ENCODE data around the gene USP54. TPM values are rescaled to one million over a fixed set of nuclear protein-coding genes. Genes with fewer than 3 reads are reported as not detected.

USP54 gene
- total and polyA plus RNA-seq, 2 of the 13 experiments (the other 11 are each of a cell fraction or from before 2014, with no cell fraction given): 18.1 to 25.0 TPM

DNA sequence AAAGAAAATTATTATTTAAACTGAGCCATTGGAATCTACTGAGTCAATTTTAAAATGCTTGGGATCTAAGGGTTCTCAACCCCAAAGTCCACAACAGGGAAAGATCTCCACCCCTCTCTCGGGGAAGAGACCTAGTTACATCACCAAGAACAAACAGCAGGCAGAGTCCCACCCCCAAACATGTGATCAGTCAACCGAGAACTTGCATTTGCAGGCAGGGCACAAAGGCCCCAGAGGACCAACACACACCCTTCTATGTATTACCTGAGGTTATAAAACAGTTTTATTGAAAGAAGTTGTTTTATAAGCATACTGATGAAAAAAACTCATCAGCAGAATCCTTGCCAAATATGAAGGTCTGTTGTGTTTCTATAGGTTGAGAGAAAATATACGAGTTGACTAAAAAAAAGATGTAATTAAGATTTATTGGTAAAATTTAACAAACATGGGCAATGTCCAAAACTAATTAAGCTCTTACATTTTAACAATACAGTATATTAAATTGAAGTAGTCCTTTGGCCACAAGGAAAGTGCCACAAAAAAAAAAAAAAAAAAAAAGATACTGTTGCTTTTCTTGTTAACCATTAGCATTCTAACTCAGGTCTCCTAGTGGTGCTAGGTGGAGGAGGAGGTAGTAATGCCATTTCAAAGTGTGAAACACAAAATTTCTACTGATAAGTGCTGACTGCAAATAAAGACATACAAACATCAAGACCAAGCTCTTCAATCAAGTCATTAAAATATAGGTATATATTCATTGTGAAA, 975 bp upstream of the USP54 start (continued):
- TF ChIP-seq, protein P1, sequence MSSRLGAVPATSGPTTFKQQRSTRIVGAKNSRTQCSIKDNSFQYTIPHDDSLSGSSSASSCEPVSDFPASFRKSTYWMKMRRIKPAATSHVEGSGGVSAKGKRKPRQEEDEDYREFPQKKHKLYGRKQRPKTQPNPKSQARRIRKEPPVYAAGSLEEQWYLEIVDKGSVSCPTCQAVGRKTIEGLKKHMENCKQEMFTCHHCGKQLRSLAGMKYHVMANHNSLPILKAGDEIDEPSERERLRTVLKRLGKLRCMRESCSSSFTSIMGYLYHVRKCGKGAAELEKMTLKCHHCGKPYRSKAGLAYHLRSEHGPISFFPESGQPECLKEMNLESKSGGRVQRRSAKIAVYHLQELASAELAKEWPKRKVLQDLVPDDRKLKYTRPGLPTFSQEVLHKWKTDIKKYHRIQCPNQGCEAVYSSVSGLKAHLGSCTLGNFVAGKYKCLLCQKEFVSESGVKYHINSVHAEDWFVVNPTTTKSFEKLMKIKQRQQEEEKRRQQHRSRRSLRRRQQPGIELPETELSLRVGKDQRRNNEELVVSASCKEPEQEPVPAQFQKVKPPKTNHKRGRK (CRISPR knock-in tag; IDR thresholded peaks at IDR 0.05): no peak
- peak; percentile 50 for TF ChIP-seq POGZ (CRISPR knock-in tag; IDR thresholded peaks at IDR 0.05)
- peak; percentile 99 for TF ChIP-seq SP5 (CRISPR knock-in tag; IDR thresholded peaks at IDR 0.05; ENCODE audit: borderline replicate concordance, low read depth)
- TF ChIP-seq, protein P2, sequence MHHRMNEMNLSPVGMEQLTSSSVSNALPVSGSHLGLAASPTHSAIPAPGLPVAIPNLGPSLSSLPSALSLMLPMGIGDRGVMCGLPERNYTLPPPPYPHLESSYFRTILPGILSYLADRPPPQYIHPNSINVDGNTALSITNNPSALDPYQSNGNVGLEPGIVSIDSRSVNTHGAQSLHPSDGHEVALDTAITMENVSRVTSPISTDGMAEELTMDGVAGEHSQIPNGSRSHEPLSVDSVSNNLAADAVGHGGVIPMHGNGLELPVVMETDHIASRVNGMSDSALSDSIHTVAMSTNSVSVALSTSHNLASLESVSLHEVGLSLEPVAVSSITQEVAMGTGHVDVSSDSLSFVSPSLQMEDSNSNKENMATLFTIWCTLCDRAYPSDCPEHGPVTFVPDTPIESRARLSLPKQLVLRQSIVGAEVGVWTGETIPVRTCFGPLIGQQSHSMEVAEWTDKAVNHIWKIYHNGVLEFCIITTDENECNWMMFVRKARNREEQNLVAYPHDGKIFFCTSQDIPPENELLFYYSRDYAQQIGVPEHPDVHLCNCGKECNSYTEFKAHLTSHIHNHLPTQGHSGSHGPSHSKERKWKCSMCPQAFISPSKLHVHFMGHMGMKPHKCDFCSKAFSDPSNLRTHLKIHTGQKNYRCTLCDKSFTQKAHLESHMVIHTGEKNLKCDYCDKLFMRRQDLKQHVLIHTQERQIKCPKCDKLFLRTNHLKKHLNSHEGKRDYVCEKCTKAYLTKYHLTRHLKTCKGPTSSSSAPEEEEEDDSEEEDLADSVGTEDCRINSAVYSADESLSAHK (CRISPR knock-in tag; IDR thresholded peaks at IDR 0.05; ENCODE audit: borderline replicate concordance): no peak
- no peak for TF ChIP-seq ELF1 (CRISPR knock-in tag; IDR thresholded peaks at IDR 0.05)
- TF ChIP-seq, protein P3, sequence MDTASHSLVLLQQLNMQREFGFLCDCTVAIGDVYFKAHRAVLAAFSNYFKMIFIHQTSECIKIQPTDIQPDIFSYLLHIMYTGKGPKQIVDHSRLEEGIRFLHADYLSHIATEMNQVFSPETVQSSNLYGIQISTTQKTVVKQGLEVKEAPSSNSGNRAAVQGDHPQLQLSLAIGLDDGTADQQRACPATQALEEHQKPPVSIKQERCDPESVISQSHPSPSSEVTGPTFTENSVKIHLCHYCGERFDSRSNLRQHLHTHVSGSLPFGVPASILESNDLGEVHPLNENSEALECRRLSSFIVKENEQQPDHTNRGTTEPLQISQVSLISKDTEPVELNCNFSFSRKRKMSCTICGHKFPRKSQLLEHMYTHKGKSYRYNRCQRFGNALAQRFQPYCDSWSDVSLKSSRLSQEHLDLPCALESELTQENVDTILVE (CRISPR knock-in tag; IDR thresholded peaks at IDR 0.05): 0 out of 2 replicates have a peak, but pooled peaks have one; percentile 28
- peak; percentile 82 for TF ChIP-seq NCOA2 (CRISPR knock-in tag; IDR thresholded peaks at IDR 0.05)
- TF ChIP-seq, protein P4, sequence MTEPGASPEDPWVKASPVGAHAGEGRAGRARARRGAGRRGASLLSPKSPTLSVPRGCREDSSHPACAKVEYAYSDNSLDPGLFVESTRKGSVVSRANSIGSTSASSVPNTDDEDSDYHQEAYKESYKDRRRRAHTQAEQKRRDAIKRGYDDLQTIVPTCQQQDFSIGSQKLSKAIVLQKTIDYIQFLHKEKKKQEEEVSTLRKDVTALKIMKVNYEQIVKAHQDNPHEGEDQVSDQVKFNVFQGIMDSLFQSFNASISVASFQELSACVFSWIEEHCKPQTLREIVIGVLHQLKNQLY (CRISPR knock-in tag; IDR thresholded peaks at IDR 0.05): peak; percentile 89
- TF ChIP-seq, protein P5, sequence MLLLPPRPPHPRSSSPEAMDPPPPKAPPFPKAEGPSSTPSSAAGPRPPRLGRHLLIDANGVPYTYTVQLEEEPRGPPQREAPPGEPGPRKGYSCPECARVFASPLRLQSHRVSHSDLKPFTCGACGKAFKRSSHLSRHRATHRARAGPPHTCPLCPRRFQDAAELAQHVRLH (CRISPR knock-in tag; IDR thresholded peaks at IDR 0.05; ENCODE audit: borderline replicate concordance, low read depth): peak; percentile 67; the same call in 1 of the 2 replicates
- TF ChIP-seq HDAC2 (CRISPR knock-in tag; IDR thresholded peaks at IDR 0.05): peak; percentile 79; the same call in 1 of the 2 replicates
- TF ChIP-seq, protein P6, sequence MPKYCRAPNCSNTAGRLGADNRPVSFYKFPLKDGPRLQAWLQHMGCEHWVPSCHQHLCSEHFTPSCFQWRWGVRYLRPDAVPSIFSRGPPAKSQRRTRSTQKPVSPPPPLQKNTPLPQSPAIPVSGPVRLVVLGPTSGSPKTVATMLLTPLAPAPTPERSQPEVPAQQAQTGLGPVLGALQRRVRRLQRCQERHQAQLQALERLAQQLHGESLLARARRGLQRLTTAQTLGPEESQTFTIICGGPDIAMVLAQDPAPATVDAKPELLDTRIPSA (CRISPR knock-in tag; IDR thresholded peaks at IDR 0.05; ENCODE audit: borderline replicate concordance): no peak
- TF ChIP-seq AKAP8 (CRISPR knock-in tag; IDR thresholded peaks at IDR 0.05): no peak
- no peak for TF ChIP-seq FOXA1 (IDR thresholded peaks at IDR 0.05)
- TF ChIP-seq FOXA1 (CRISPR knock-in tag; IDR thresholded peaks at IDR 0.05): peak; percentile 84
- peak; percentile 49; the same call in 1 of the 2 replicates for TF ChIP-seq ZNF772 (CRISPR knock-in tag; IDR thresholded peaks at IDR 0.05)
- no peak for TF ChIP-seq MYNN (CRISPR knock-in tag; IDR thresholded peaks at IDR 0.05; ENCODE audit: low read depth)
- peak; percentile 57; the same call in 1 of the 2 replicates for TF ChIP-seq GFI1 (CRISPR knock-in tag; IDR thresholded peaks at IDR 0.05; ENCODE audit: borderline replicate concordance)
- peak; percentile 69; the same call in 1 of the 2 replicates for TF ChIP-seq NFKBIZ (CRISPR knock-in tag; IDR thresholded peaks at IDR 0.05)
